ENCODE results near the gene TMTC1.
"Not testable (repeated sequence)": the region's sequence is repeated elsewhere in the genome, so short reads cannot be mapped to it uniquely, and the experiment has no call there.

TMTC1 gene

DNA sequence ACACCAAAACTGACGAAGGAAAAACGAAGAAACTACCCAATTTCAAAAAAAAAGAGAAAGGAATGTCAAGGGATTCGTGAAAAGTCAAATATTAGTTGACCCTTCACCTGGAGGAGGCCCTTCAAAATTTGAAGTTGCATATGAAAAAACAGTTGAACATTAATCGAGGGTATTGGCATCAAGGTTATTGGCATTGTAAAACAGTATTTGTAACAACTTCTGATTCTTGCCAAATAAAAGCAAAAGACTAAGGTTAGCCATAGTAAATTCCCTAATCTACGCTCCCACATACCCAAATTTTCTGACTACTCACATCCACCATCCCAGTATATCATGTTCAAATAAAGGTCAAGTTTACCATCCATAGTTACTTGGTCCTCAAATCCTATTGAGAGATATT is 118.6 kb downstream of the TMTC1 start:
- DNase-seq (ENCODE audit: low spot score), result no peak

DNA sequence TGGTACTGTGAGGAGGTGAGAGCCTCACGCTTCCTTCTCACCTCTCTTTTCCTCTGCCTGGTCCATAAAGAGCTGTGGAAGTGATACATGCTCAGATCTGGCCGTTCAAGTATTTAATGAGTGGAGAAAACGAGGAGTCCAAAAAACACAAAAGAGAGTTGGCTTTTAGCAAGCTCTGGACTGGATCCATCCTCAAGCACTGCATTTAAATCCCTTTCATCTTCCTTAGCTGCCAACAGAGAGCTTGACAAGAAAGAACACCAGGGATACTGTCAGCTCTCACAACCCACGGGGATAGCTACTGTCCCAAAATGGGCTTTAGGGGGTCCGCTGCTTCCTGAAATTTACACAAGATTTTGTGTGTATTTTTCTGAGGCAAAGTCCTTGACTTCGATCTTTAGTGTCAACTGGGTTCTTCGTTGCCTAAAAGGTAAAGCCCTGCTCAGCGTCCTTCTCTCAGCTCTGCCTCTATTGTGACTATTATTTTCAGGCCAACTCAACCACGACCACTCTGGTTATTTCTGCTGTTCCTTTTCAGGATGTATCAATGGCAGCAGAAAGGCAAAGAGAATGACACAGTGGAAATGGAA is 120.9 kb downstream of the TMTC1 start:
- DNase-seq (ENCODE audit: low spot score), result no peak

DNA sequence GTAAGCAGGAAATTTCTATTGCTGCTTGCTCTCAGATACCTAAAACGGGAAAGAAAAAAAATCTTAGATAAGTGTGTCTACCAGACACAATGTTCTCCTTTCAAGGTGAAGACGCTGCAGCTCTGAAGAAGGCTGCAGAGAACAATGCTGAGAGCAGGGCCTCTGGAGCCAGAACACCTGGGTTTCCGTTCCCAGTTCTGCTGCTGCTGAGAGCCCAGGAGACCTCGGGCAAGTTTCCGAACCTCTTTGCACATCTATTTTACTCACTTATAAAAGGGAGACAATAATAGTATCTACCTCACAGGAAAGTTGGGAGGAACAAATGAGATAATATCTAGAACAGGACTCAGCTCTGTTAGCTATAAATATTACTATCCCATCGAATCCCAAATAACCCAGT is 122.9 kb downstream of the TMTC1 start:
- DNase-seq (ENCODE audit: low spot score), result no peak

DNA sequence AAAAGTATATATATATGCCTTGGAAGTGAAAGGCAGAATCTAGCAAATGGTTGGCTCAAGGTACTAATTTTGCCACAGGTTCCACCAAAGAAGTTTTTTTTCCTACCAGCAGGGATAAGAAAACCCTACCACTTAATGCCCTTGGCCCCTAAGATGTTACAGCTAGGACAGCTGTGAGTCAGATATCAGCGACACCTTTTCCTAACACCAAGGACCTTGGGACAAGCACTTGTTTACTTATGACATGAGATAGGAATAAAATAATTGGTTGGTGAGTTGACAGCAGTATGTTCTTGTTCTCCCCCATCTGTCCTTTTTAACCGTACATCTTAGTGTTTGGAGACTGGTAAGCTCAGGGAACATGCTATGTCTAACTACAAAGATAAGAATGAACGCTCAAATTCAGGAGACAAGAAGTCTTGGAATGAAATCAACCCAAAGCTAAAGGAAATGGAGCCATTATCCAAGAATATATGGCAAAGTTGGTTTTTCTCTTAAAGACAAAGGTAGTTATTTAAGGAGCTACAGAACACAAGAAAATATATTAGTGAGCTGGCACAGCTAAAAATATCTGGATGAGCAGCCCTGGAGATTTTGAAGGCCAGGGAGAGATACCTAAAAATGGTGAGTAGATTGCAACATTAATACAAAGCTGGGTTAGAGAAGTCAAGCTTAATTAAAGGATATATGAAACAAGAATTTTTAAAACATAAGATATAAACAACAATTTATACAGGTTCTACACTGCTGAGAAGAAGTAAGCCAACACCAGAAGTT is 126.8 kb downstream of the TMTC1 start:
- no peak for DNase-seq (ENCODE audit: low spot score)

DNA sequence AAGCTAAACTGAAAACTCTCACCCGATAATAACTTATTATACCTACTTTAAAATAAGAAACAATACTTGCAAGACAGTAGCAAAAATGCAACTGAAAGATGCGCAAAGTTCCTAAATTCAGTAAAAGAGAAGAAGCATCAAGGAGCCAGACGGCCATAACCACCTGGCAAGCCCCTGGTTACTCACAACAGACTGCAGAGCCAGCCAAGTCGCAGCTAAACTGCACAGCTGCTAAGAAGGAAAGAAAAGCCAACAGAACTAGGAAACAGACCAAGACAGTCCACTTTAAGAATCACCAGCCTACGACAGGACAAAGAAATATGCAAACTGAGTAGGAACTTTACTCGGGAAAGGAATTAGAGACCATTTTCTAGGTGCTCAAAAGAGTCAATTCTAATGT is 127.9 kb downstream of the TMTC1 start:
- DNase-seq (ENCODE audit: low spot score), result no peak

DNA sequence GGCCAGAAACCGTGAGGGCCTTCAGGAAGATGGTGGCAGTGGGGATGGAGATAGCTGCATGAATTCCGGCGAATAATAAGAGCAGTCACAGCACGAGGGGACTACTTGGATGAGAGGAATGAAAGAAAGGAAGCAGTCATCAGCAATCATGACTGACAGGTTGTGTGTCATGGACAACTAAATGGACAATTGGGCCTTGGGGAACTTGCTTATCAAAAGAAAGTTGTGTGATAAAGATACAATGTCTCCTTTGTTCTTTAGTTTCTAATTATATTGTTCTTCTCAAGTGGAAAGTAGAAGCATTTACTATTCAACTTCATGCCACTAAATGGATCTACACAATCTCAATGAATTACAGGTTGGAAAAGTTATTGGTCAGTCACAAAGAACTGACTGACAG is 130.5 kb downstream of the TMTC1 start:
- no peak for DNase-seq (ENCODE audit: low spot score)

DNA sequence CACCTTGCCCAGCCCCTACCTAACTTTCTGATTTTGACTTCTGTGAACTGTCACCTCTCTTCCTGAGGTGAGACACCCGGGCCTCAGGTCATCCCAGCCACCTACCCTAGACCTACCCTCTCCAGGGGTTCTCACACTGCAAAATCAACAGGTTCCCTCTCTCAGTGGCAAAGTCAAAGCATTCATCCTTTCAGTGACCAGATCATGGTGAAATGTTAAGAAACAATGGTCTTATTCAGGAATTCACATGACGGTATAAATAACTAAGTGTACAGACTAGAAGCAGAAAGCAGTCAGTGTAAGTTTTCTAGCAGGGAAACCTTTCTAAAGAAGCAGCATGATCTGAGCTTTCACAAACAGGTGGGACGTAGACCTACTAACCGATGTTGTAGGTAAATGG is 133.4 kb downstream of the TMTC1 start:
- no peak for DNase-seq (ENCODE audit: low spot score)

DNA sequence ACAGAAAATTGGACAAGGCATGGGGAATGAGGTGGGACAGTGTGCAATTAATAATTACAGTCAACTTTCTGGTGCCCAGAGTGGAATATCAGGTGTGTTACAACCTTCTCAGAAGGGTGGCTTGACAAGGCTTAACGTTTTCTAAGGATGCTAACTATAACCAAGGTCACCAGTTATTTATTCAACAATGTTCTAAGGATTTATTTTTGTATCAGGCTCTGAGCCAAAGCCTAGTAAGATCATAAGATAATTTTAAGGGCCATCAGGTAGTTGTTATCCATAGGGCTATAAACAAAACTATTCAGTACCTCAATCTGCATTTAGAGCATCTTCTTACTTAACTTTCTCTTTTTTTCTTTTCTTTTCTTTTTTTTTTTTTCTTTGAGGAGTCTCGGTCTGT is 134.0 kb downstream of the TMTC1 start:
- no peak for DNase-seq (ENCODE audit: low spot score)

DNA sequence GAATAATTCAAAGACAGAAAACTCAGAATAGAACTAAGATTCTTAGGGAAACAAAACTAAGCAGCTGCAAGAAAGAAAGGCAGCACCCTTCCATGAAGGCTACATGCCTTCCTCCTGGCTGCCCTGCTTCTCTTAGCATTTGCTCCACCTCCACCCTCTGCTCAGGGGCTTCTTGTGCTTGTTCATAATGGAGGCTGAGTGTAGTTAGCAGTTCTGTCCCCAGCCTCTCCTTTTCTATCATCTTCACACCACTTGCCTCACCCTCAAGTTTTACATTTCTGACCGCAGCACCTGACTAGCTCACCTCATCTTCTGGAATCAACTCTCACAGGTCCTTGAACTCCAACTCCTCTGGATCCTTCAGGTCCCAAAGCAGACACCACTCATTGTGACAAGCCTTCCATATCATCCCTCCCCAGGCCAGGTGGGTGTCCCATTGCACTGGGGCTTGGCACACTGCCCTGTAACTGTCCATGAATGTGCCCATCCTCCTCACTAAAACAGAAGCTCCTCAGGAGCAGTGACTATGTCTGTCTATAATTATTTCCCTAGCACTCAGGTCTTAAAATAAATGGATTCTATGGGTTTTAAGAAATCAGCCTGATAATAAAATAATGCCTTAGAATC is 139.1 kb downstream of the TMTC1 start:
- DNase-seq (ENCODE audit: low spot score), result no peak

DNA sequence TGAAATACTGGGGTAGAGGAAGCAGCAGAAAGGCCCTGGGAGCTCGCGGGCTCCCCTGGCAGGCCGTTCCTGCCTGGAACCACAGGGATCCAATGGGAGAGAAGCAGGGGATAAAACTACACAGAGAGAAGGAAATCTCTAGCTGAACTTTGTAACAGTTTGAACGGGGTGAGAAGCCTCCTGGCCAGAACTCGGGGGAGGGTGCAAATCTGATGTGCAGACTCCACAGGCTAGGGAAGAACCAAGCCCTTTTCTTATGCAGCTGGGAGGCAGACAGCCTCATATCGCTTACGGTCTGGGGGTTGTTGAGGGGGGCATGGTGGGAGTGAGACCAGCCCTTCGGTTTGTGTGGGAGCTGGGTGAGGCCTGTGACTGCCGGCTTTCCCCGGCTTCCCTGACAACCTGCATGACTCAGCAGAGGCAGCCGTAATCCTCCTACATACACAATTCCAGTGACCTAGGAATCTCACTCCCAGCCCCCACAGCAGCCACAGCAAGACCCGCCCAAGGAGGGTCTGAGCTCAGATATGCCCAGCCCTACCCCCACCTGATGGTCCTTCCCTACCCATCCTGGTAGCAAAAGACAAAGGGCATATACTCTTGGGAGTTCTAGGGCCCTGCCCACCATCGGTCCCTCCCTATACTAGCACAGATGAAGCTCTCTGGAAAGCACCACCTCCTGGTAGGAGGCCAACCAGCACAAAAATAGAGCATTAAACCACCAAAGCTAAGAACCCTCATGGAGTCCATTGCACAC is 143.0 kb downstream of the TMTC1 start:
- DNase-seq (ENCODE audit: low spot score), result no peak

DNA sequence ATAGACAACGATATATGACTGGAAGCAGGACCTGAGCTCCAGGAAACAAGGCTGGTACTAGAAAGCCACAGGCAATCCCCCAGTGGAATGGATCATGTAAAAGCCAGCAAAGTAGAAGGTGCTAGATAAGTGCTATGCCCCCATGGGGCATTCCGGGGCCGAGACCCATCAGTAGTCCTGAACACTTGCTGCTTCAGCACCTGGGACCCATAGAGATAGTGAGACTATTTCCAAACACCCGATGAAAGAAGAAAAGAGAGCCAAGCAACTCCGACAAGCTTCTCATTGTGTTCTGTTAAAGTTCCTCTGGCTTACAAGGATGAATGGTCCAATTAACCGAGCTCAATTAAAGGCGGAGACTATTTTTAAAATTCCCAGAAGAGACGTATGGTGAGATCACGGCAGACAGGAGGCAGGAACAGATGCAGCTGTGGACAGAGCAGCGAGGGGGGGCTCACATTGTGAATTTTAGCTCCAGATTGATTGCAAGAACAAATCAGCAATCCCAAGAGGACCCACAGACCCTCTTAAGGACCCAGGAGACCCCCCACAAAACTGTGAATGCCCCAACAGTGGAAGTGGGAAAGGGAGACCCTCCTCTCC is 143.7 kb downstream of the TMTC1 start:
- DNase-seq (ENCODE audit: low spot score), result no peak

DNA sequence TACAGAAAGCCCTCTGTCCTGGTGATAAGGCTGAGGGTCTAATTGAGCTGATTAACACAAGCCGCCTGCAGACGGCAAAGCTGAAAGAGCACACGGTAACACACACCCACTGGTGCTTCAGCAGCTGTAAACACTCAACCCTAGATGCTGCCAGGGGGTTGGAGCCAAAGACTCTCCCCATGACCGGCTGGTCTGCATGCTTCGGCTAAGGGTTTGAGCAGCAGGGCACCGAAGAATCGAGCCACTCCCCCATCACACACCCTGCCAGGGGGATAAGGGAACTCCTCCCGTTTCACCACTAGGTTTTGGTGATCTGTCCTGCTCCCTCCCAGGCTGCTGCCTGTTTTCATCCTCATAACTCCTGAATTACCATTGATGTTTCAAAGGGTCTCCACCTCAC is 145.2 kb downstream of the TMTC1 start:
- no peak for DNase-seq (ENCODE audit: low spot score)

DNA sequence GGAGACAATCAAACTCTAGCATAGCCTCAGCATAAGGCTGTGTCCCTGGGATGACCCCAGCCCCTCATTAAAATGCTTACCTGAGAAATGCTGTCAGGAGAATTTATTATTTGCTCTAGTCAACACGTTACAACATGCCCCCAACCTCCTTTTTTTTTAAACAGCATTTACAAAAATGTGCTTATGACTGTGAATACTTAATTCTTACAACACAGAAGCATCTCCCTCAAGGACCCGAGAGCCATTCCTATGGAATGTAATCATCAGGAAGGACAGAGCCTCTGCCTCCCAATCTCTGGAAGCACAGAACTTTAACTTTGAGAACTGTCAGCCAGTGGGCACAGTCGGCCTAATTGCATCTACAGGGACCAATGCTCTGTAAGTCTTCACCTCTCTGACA is 149.7 kb downstream of the TMTC1 start:
- no peak for DNase-seq (ENCODE audit: low spot score)

DNA sequence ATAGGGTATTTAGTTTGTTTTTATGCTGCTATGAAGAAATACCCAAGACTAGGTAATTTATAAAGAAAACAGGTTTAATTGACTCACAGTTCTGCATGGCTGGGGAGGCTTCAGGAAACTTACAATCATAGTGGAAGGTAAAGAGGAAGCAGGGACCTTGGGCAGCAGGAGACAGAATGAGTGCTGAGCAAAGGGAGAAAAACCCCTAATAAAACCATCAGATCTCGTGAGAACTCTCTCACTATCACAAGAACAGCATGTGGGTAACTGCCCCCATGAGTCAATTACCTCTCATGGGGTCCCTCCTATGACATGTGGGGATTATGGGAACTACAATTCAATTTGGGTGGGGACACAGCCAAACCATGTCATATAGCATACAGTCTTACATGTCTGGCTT is 153.6 kb downstream of the TMTC1 start:
- DNase-seq (ENCODE audit: low spot score), result not testable (repeated sequence)

DNA sequence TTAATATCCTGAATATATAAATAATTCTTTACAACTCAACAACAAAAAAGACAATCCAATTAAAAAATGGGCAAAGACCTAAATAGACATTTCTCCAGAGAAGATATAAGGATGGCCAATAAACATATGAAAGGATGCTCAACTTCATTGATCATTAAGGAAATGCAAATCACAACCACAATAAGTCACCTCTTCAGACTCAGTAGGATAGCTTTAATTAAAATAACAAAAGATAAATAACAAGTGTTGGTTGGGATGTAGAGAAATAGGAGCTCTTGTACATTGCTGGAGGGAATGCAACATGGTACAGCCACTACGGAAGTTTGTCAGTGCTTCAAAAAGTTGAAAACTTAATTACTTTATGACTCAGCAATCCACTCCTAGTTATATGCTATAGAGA is 156.5 kb downstream of the TMTC1 start:
- DNase-seq (ENCODE audit: low spot score), result no peak

DNA sequence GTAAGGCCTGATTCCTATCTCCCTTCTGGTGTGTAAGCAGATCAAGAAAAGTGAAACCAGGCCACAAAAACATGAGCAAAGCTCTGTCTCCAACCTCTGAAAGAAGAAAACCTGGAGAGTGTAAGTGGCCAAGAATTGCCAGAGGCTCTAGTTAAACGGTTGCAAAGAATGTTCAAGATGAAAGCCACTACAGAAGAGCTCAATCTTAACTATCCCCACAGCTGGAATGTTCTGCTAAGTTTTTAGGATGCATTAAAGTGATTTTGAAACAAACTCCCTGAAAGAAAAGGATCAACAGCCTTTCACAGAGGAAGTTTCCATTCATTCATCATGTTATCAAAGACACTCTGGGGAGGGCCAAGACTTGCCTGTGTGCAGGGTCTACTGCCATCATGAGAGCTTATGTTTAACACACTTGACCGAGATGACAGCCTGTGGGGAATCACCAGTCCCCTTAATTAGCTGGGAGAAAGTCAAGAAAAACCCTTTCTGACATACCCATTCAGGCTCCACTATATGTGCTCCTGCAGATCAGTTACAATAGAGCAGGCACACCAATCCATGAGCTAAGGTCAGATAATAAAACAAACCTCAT is 158.3 kb downstream of the TMTC1 start:
- no peak for DNase-seq (ENCODE audit: low spot score)

DNA sequence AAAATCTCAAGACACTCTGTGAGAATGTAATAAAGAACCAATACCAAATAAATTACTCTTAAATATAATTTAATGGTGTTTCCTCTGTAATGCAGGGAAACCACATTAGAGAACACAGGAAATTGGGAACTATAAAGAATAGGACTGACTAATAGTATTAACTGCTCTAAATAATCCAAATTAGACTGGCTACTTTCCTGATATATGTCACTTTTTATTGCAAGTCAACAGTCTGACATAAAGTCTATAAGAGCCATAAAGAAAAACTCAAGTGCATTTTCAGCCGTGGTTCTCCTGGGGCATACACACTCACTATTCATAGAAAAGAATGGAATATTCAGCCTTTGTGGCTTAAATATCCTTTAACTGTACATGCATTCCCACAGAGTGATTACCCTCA is 161.5 kb downstream of the TMTC1 start:
- DNase-seq (ENCODE audit: low spot score), result no peak

DNA sequence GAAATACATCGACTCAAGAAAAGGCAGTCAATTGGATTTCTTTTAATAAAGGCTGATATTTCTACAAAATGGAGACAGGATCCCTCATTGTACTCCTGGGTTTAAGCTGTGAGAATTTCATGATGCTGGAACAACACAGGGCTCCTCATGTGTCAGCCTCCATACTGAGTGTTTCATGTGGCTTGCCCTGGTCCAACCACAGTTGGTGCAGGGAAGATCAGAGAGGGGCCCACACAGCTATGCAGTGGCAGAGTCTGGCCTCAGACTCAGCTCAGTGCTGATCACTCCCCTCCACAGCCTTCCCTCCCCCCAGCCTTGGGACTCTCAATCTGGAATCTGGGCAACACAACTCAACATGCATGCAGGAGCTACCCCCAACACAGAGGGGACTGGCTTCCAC is 163.7 kb downstream of the TMTC1 start:
- DNase-seq (ENCODE audit: low spot score), result no peak

DNA sequence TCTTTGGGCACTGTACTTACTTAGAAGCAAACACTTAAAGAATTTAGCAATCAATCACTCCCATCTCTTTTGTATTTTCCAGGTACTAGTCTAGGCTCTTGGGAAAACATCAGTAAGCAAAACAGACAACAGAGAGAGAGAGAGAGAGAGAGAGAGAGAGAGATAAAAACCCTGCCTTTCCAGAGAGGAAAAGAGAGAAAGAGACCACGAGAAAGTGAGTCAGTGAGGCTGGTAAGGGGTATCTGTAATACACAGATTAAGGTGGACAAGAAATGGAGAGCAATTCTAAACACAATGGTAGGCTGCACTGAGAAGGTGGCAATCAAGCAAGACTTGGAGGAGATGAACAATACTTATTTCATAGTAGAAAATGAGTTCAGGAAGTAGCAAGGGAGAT is 166.3 kb downstream of the TMTC1 start:
- DNase-seq (ENCODE audit: low spot score), result no peak

DNA sequence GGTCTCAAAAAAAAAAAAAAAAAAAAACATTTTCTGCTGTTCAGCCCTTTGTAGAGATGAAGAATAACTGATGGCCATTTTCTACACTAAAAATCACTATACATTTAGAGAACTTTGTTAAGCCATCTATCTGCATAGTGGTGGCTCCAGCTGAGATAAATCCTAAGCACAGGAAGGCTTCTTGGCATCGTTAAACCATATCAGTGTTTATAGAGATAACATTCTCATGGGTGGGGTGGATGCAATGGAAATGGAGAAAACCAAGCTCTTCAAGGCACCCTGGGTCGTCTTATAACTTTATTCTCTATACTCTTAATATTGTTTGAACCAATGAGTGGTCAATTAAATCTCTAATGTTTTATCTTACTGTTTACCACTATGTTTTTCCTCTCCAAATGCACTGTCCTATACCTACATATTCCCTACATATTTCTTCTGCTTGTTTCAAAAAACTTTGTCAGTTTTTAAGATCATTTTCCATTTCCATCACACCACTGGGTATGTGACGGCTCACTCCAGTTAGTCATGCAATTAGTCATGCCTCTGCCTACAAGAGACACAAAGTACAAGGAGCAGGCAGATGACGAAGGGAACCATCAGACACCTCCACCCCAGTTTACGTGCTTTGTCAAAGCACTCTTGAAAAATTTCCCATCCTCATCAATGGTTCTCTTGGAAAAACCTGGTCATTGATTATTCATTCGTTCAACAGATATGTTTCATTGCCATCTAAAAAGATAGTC is 166.9 kb downstream of the TMTC1 start:
- DNase-seq (ENCODE audit: low spot score), result no peak

DNA sequence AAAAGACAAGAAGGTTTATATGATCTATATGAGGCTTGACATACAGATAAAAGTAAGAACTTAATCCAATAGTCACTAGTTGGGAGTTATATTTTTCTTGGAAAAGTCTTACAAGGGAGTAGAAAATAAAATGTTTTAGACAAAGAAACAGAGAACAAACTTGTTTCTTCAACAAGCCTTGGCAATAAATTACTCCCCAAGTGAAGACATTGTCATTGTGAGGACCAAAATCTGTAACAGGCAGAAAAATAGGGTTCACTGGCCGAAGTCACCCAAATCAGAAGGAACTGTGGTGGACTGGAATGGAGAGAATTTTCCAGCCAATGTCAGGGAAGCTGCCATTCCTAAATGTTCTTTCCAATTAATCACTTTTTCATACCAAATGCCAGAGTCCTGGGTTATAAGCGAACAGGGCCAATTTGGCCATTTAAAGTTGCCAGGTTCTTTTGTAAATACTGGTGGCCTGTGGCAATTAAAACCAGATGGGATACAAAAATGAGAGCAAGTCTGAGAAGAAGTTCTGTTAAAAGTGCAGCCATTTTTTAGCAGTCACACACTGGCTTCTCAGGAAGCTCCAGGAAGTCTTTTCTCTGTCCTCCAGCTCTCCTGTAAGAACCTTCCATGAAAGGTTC is 168.9 kb downstream of the TMTC1 start:
- DNase-seq (ENCODE audit: low spot score), result no peak
